ENCODE data around the gene GPR52.
"Not testable (repeated sequence)": the region's sequence is repeated elsewhere in the genome, so short reads cannot be mapped to it uniquely, and the experiment has no call there.

GPR52 gene

GRCh38 chr1:174447866-174448530 lies at the start of gene GPR52:
Gene GPR52, plus strand, starts transcription at chr1:174447964. Its CDS starts 148 bp downstream, at chr1:174448112.
- no peak for DNase-seq

GRCh38 chr1:174398246-174398645 lies 49.5 kb upstream of the GPR52 start:
- DNase-seq: no peak

- no peak for DNase-seq
Measured at GRCh38 chr1:174399211-174399610, 48.6 kb upstream of the GPR52 start.

GRCh38 chr1:174401075-174401474 lies 46.7 kb upstream of the GPR52 start:
- DNase-seq: no peak

- no peak for DNase-seq
Measured at GRCh38 chr1:174405219-174405618, 42.5 kb upstream of the GPR52 start.

- DNase-seq: no peak
Measured at GRCh38 chr1:174406421-174406820, 41.3 kb upstream of the GPR52 start.

GRCh38 chr1:174407665-174408064 lies 40.1 kb upstream of the GPR52 start:
- DNase-seq: no peak

- no peak for DNase-seq
Measured at GRCh38 chr1:174408146-174408545, 39.6 kb upstream of the GPR52 start.

GRCh38 chr1:174409801-174410200 lies 38.0 kb upstream of the GPR52 start:
- not testable (repeated sequence) for DNase-seq

GRCh38 chr1:174413632-174414031 lies 34.1 kb upstream of the GPR52 start:
- no peak for DNase-seq

- DNase-seq: no peak
Measured at GRCh38 chr1:174414203-174414602, 33.6 kb upstream of the GPR52 start.

GRCh38 chr1:174415506-174415905 lies 32.3 kb upstream of the GPR52 start:
- no peak for DNase-seq

GRCh38 chr1:174417921-174418320 lies 29.8 kb upstream of the GPR52 start:
- no peak for DNase-seq

GRCh38 chr1:174425121-174425520 lies 22.6 kb upstream of the GPR52 start:
- no peak for DNase-seq

- no peak for DNase-seq
Measured at GRCh38 chr1:174426153-174426552, 21.6 kb upstream of the GPR52 start.

- DNase-seq: no peak
Measured at GRCh38 chr1:174428033-174428432, 19.7 kb upstream of the GPR52 start.

- no peak for DNase-seq
Measured at GRCh38 chr1:174428739-174429138, 19.0 kb upstream of the GPR52 start.

GRCh38 chr1:174433451-174433850 lies 14.3 kb upstream of the GPR52 start:
- DNase-seq: no peak

GRCh38 chr1:174445351-174445750 lies 2.4 kb upstream of the GPR52 start:
- no peak for DNase-seq

- no peak for DNase-seq
Measured at GRCh38 chr1:174445817-174446216, 1.9 kb upstream of the GPR52 start.

- DNase-seq: no peak
Measured at GRCh38 chr1:174448531-174448883, 743 bp downstream of the GPR52 start.

- no peak for DNase-seq
Measured at GRCh38 chr1:174448974-174449373, 1.2 kb downstream of the GPR52 start.

GRCh38 chr1:174451408-174451807 lies 3.6 kb downstream of the GPR52 start:
- DNase-seq: no peak

GRCh38 chr1:174465855-174466254 lies 18.1 kb downstream of the GPR52 start:
- no peak for DNase-seq

GRCh38 chr1:174466607-174467006 lies 18.8 kb downstream of the GPR52 start:
- no peak for DNase-seq

GRCh38 chr1:174469052-174469451 lies 21.3 kb downstream of the GPR52 start:
- no peak for DNase-seq
